Activated effector memory CD4-positive, alpha-beta T cell treated with Interleukin-2 at 50 U/mL for 16 hours (primary cell): Measurements from ENCODE around the gene HACD1.
"Not testable (repeated sequence)": the region's sequence is repeated elsewhere in the genome, so short reads cannot be mapped to it uniquely, and the experiment has no call there.

Source experiments
- DNase-seq: peaks from one replicate; pipeline ENCODE4 v3.0.0-alpha.2; 2020

Gene HACD1

GRCh38 chr10:17643339-17643754 is 26.2 kb upstream of the HACD1 start:
- peak; percentile 10 for DNase-seq

GRCh38 chr10:17640331-17640816 is 23.2 kb upstream of the HACD1 start:
- no peak for DNase-seq

- DNase-seq = no peak
Observed at GRCh38 chr10:17637869-17638268, 20.7 kb upstream of the HACD1 start.

DNA sequence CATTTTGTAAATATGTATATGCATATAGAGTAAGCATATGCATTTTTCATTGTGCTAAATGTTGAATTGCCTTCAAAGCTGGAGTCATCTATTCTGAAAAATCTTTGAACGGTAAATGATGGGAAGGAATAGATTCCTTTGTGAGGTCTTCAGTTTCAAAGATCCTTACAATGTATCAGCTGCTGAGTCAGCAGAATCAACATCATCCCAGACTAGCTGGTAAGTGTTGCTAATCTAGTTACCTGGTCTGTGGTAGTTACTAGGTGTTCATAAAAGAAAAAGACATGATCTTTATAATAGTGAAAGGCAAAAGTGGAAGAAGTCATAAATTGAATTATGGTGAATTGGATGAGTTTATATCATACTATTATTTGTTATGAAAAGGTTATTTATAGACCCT is 16.2 kb upstream of the HACD1 start:
- no peak for DNase-seq

DNA sequence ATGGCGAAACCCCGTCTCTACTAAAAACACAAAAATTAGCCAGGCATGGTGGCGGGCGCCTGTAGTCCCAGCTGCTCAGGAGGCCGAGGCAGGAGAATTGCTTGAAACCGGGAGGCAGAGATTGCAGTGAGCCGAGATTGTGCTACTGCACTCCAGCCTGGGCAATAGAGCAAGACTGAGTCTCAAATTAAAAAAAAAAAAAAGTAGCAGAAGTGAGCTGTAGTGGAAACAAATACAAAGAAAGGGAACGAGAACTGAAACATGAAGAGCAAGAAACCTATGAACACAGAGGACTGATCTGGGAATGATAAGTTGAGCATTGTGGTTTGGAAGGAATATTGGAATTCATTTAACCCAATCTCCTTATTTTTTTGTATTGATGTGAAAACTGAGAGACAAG is 15.4 kb upstream of the HACD1 start:
- not testable (repeated sequence) for DNase-seq

GRCh38 chr10:17626656-17627055 is 9.5 kb upstream of the HACD1 start:
- no peak for DNase-seq

DNA sequence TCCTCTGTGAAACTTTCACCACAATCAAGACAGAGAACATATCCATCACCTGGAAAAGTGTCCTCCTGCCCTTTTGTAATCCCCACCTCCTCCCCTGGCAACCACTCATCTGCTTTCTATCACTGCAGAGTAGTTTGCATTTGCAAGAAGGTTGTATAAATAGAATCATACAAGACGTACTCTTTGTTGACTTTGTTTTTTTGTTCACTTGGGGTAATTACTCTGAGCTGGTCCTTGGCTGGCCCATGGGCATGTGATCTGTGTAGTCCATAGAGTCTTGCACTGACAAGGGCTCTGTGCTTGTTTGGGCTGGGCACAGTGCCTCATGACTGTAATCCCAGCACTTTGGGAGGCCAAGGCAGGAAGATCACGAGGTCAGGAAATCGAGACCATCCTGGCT is 7.8 kb upstream of the HACD1 start:
- no peak for DNase-seq

GRCh38 chr10:17622061-17622460 is 4.9 kb upstream of the HACD1 start:
- DNase-seq = no peak

- DNase-seq = peak; percentile 13
Observed at GRCh38 chr10:17616403-17617030, 657 bp downstream of the HACD1 start.

DNA sequence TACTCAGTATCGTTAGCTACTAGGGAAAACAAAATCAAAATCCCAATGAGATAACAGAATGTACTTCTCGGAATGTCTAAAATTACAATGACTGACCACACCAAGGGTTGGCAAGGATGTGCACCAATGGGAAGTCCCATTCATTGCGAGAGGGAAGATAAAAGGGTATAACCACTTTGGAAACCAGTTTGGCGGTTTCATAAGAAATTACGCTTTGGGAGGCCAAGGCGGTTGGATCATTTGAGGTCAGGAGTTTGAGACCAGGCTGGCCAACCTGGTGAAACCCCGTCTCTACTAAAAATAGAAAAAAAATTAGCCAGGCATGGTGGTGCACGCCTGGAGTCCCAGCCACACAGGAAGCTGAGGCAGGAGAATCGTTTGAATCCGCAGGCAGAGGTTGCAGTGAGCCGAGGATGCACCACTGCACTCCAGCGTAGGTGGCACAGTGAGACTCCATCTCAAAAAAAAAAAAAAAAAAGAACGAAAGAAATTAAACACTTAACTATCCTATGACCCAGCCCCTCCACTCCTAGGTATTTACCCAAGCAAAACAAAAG is 7.6 kb downstream of the HACD1 start:
- no peak for DNase-seq

- no peak for DNase-seq
Observed at GRCh38 chr10:17607603-17608332, 9.4 kb downstream of the HACD1 start.

DNA sequence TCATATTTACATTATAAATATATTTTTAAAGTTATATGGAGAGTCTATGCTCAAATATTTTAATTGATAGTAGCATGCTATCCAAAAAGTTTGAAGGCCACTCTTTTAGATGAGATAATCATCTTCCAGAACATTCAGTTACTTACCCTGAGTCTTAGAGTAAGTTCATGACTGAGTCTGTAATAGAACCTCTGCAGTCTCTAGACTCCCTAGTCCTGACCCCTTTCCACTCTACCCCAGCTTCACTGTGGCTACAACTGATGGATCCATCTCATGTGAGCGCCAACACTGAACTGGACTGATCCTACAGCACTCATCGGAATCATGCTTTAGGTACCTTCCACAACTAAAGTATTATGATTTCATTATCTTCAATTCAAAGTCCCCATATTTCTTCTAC is 10.1 kb downstream of the HACD1 start:
- no peak for DNase-seq

GRCh38 chr10:17606547-17607040 is 10.6 kb downstream of the HACD1 start:
- DNase-seq = no peak

DNA sequence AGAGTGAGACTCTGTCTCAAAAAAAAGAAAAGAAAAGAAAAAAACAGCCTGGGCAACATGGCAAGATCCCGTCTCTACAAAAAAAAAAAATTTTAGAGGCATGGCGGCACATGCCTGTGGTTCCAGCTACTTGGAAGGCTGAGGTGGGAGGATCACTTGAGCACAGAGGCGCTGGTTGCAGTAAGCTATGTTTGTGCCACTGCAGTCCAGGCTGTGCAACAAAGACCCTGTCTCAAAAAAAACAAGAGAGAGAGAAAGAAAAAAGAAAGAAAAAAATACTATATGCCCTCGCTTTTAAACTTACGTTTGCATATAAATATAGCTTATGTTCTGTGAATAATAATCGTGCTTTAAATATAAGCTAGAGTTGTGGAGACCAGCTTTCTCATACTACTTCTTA is 11.2 kb downstream of the HACD1 start:
- DNase-seq = no peak

DNA sequence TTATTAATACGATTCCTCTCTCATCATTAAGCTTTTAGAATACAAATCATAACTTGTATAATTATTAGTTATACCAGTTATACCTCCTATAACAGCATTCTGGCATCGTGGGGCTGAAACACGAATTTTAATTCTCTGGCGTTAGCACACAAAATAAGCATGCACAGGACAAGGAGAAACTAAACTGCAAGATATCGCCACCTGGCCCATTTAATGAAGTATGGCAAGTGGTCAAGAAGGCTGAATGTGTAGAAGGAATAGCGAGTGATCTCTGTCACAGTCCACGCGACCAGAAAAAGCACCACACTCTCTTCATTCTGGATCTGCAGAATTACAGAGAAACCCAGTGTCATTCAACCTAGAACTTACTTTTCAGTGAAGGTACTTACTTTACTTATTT is 18.1 kb downstream of the HACD1 start:
- no peak for DNase-seq

DNA sequence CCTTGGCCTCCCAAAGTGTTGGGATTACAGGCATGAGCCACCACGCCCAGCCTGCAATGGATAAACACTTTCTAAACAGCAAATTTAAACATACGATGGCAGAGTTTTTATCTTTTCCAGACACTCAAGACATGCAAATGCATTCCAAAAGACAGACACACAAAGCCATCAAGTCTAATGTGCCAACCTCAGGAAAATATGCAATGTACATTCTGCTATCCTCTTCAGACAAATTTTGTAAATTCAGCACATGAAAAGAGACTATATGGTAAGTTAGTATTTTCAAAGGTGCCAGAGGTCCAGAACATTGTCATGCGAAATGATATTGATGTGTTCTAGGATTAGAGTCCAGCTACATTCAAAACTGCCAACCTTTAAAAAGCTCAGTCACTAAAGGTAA is 19.8 kb downstream of the HACD1 start:
- no peak for DNase-seq

DNA sequence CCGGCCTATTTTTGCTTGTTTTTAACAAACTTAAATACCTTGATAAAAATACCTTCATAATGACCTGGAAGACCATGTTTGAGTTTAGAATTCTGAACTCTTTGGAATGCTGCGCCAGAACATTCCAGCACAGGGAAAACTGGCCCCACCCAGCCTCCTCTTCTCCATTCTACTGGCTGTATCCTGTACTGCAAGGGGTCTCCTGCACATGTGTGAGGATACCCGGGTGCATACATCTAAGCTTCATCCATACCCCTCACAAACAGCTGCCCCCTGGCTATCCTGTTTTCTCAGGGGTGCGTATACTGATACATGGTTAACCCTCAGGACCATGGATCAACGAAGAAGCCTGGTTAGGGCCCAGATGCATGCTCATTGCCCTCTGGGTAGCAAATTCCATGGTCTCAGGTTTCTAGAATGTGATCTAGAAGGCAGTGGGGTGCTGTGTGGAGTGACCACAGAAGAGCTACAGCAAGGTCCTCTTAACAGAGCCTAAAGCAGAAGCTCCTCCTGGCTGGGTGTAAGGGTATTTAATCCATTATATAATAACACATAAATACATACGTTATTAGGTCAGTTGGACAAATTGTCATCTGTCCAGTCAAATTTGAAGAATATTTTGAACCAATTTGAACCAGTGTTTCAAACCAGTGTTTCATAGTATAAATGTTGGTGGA is 26.1 kb downstream of the HACD1 start:
- DNase-seq = no peak

DNA sequence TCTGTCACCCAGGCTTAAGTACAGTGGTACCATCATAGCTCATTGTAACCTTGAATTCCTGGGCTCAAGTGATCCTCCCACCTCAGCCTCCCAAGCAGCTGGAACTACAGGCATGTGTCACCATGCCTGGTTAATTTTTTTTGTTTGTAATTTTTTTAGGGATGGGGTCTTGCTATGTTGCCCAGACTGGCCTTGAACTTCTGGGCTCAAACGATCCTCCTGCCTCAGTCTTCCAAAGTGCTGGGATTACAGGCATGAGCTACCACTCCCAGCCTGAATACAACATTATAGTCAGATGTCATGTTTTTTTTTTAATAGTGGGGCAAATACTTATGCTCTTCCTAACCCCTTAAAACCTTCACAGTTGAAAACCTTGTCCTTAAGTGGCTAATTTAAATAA is 27.9 kb downstream of the HACD1 start:
- not testable (repeated sequence) for DNase-seq

GRCh38 chr10:17588420-17588819 is 28.8 kb downstream of the HACD1 start:
- no peak for DNase-seq

DNA sequence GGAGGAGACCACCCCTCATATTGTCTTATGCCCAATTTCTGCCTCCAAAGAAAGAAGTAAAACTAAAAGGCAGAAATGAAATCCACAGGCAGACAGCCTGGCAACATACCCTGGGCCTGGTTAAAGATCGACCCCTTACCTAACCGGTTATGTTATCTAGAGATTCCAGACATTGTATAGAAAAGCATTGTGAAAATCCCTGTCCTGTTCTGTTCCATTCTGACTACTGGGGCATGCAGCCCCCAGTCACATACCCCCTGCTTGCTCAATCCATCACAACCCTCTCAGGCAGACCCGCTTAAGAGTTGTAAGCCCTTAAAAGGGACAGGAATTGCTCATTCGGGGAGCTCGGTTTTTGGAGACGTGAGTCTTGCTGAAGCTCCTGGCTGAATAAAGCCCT is 29.9 kb downstream of the HACD1 start:
- DNase-seq = not testable (repeated sequence)

- no peak for DNase-seq
Observed at GRCh38 chr10:17586821-17587234, 30.3 kb downstream of the HACD1 start.

DNA sequence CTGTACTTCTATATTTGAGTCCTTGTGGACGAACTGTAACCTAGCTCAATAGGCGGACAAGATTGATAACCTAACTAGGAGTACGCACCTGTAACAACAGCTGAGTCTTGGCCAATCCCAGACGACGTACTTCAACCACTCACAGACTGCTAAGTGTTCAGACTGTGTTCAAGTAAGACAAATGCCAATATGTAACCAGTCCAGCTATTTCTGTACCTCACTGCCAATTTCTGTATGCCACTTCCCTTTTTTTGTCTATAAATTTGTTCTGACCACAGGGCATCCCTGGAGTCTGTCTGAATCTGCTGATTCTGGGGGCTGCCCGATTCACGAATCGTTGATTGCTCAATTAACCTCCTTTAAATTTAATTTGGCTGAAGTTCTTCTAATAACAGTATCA is 32.2 kb downstream of the HACD1 start:
- no peak for DNase-seq

GRCh38 chr10:17580885-17581284 is 36.3 kb downstream of the HACD1 start:
- no peak for DNase-seq

- DNase-seq = no peak
Observed at GRCh38 chr10:17578603-17579002, 38.6 kb downstream of the HACD1 start.
